GM19099 (cell line): ENCODE measurements around the gene STX1B.
A peak's percentile ranks its signal among the peaks of the same experiment; 100 is the strongest.

Experiments
- POLR2A ChIP-seq: IDR thresholded peaks from 3 replicates; pipeline ENCODE4 v1.6.1; 2011; ENCODE audit warnings: low read depth; ENCODE audit not compliant: insufficient read length; ENCODE audit errors: extremely low read depth

STX1B gene

DNA sequence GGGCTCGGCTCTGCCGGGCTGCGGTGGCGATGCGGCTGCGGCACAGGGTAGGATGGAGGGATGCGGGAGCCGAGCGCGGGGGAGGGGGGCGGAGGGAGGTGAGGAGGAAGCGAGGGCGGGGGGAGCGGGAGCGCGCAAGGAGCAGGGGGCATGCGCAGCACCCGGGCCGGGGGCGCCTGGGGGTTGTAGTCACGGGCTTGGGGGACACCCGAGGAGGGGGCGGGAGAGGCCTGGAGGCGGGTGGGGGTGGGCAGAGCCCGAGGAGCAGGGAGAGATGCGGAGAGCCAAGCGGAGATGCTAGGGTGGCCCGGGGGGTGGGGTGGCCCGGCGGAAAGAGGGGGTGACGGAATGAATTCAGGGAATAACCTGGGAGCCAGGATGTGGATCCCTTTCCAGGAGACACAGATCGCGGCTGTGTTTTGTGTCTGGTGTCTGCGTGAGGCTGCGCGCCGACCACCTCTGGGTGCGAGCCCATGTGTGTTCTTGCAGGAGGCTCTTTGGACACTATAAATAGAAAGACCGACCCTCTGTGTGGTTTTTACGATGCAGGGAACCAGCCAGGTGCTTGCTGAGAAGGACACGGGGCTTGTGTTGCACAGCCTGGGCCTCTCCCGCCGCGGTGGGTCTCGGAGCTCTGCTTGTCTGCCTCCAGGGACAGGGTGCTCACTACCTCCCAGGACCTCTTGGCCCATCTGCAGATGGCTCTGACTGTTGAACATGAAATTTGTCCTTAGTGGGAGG is at the start of gene STX1B:
STX1B (minus strand) TSS at position 54 of the 741 bp plus-strand sequence. CDS start 242 bp downstream, outside the sequence.
- no peak for TF ChIP-seq POLR2A

GRCh38 chr16:31055613-31056012 is 45.2 kb upstream of the STX1B start:
- TF ChIP-seq POLR2A: no peak

- no peak for TF ChIP-seq POLR2A
Observed at GRCh38 chr16:31052114-31052513, 41.7 kb upstream of the STX1B start.

- no peak for TF ChIP-seq POLR2A
Observed at GRCh38 chr16:31050280-31051030, 40.0 kb upstream of the STX1B start.

DNA sequence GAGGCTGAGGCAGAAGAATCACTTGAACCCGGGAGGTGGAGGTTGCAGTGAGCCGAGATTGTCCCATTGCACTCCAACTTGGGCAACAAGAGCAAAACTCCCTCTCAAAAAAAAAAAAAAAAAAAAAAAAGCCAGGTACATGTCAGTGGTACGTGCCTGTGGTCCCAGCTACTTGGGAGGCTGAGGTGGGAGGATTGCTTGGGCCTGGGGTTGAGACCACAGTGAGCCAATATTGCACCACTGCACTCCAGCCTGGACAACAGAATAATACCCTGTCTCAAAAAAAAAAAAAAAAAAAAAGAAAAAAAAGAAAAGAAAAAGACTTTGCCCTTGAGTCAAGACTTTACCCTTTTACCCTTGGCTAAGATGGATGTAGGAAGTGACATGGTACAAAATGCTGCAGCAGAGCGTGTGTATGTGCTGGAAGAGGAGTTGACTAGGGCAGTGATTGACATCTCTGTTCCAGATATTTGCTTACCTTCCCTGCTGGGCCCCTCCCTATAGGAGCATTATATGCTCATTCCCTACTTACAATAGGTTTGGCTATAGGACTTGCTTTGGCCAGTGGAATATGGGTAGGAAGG is 33.6 kb upstream of the STX1B start:
- no peak for TF ChIP-seq POLR2A

GRCh38 chr16:31043352-31043751 is 32.9 kb upstream of the STX1B start:
- no peak for TF ChIP-seq POLR2A

- TF ChIP-seq POLR2A: no peak
Observed at GRCh38 chr16:31042866-31043265, 32.4 kb upstream of the STX1B start.

DNA sequence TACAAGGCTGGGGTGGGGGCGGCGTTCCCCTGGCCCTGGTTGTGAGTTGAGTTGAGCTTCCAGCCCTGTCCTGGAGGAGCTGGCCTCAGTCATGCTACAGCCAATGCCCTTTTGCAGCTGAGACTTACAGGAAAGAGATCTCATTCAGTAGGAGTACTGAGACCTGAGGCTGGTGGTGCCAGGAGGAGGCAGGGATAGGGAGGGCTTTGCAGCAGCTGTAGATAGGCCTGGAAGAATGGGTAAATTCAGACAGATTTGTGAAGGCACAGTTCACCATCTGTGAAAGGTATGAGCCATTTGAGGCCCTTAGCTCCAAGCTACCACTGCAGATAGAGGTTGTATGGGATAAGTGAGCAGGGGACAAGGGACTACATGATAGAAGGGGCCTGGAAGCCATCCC is 28.6 kb upstream of the STX1B start:
- TF ChIP-seq POLR2A: no peak

DNA sequence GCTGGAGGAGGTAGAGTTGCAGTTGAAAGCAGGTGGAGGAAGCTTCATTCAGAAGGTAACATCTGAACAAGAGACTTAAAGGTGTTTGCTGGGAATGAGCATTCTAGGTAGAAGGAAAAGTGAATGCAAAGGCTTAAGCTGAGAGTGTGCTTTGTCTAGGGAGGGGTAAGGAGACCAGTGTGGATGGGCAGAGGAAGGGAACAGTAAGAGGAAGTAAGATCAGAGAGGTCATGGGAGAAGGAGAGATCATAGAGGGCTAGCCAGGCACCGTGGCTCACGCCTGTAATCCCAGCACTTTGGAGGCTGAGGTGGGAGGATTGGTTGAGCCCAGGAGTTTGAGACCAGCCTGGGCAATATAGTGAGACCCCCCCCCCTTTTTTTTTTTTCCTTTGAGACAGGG is 26.3 kb upstream of the STX1B start:
- TF ChIP-seq POLR2A: no peak

DNA sequence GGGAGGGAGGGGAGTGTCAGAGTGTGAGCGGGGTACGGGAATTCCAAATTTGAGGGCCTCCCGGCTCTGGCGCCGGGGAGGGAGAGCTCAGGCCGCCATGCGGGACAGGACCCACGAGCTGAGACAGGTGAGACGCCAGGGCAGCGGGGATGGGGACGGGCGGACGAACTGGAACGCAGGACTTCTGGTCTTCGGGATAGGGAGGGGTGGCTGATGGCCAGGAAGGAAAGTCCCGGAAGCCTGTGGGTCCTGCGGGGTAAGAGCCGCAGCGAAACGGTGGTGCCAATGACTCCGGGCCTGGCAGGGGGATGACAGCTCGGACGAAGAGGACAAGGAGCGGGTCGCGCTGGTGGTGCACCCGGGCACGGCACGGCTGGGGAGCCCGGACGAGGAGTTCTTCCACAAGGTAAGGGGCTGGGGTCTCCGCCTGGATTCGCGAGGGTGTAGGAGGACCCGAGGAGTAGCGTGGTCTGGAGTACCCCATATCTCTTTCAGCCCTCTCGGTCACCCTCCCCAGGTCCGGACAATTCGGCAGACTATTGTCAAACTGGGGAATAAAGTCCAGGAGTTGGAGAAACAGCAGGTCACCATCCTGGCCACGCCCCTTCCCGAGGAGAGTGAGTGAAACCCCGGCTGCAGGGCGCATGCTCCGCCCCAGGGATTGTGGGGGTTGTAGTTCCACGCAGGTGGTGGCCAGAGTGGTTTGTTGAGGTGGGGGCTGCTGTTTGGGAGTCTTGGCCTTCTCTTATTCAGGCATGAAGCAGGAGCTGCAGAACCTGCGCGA is 23.5 kb upstream of the STX1B start:
- TF ChIP-seq POLR2A: peak; percentile 6

DNA sequence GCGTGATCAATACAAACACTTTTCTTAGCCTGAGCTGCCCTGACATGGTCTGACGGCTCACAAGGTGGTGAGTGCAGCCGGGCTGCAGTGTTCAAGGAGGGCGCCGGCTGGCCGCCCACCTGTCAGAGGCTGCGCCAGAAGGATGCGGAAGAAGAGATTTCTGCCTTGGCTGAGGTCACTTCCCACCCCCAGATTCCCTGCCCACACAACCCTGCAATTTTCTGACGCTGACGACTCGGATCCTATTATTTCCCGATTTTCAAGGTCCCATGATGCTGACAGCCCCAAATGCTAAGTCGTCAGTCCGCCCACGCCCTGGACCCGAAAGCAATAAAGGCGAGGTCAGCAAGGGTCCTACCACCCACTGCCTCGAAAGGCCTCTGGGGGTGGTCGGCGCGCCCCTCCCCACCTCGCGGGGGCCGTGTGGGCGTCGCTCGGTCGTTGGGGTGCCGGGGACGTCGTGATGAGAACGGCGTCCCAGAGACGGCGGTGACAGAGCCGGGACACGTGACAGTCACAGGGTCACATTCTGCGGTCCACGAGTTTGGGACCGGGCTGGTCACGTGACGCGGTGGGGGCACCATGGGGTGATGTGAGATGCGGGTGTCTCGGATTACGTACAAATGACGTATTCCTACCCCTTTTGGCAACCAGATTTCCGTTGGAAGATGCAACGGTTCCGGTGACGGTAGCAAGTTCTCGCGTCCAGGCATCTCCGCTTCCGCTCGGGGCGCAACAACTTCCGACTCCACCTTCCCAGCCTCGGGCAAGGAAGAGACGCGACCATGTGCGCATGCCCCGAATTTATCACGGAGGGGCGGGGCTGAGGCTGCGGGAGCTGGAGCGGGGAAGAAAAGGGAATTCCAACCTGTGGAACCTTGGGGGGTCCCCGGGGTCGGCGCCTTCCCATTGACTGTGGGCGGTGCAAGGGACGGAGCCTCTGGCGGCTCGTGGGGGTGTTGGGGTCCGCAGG is 22.6 kb upstream of the STX1B start, which contains the start of gene STX4:
STX4 (plus strand) TSS at position 823 of the 973 bp plus-strand sequence. CDS start 248 bp downstream, outside the sequence.
- TF ChIP-seq POLR2A: peak; percentile 56

- no peak for TF ChIP-seq POLR2A
Observed at GRCh38 chr16:31031276-31031675, 20.8 kb upstream of the STX1B start.

DNA sequence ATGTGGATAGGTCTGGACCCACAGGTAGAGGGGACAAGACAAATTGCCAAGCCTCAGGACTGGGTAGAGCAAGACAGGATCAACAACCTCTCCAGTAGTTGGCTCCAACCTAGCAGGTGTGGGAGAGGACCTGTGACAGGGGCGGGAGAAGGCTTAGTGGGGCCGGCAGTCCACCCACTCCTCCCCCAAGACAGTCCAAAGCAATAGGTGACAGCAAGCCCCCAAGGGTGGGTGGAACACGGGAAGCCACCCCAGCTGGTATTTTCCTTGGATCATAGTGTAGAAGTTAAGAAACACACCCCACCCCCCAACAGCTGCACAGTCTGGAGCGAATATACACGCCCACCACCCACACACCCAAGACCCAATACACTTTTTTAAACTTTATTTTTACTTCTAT is 18.8 kb upstream of the STX1B start:
- no peak for TF ChIP-seq POLR2A

- TF ChIP-seq POLR2A: no peak
Observed at GRCh38 chr16:31025339-31025738, 14.9 kb upstream of the STX1B start.

- no peak for TF ChIP-seq POLR2A
Observed at GRCh38 chr16:31023627-31024226, 13.3 kb upstream of the STX1B start.
